SKM-1 treated with dmso at 0.1 percent for 144 hours (cell line): ENCODE results near the gene TGM2.
A peak's percentile ranks its signal among the peaks of the same experiment; 100 is the strongest.
"Not testable (repeated sequence)": the region's sequence is repeated elsewhere in the genome, so short reads cannot be mapped to it uniquely, and the experiment has no call there.

Experiments used
- DNase-seq: peaks from one replicate; lab custom pipeline; 2025; ENCODE audit not compliant: unreplicated experiment; lab: John Stamatoyannopoulos, UW

TGM2 gene

GRCh38 chr20:38102206-38102605 lies 62.9 kb downstream of the TGM2 start:
- not testable (repeated sequence) for DNase-seq

GRCh38 chr20:38098952-38099351 lies 66.1 kb downstream of the TGM2 start:
- DNase-seq = no peak

GRCh38 chr20:38095017-38095686 lies 69.9 kb downstream of the TGM2 start:
- DNase-seq = no peak

GRCh38 chr20:38094373-38094891 lies 70.6 kb downstream of the TGM2 start:
- DNase-seq = peak; percentile 88

GRCh38 chr20:38093641-38094077 lies 71.4 kb downstream of the TGM2 start:
- DNase-seq = no peak

- DNase-seq = no peak
These were observed 72.2 kb downstream of the TGM2 start for GRCh38 chr20:38092915-38093314.

GRCh38 chr20:38092260-38092857 lies 72.7 kb downstream of the TGM2 start:
- DNase-seq = no peak

- DNase-seq = no peak
These were observed 73.4 kb downstream of the TGM2 start for GRCh38 chr20:38091441-38092216.

- DNase-seq = no peak
These were observed 75.0 kb downstream of the TGM2 start for GRCh38 chr20:38090061-38090460.

GRCh38 chr20:38089500-38089899 lies 75.6 kb downstream of the TGM2 start:
- no peak for DNase-seq

GRCh38 chr20:38085026-38085425 lies 80.0 kb downstream of the TGM2 start:
- DNase-seq = no peak

- DNase-seq = no peak
These were observed 80.6 kb downstream of the TGM2 start for GRCh38 chr20:38084425-38084951.

- no peak for DNase-seq
These were observed 81.6 kb downstream of the TGM2 start for GRCh38 chr20:38083338-38084048.

GRCh38 chr20:38082894-38083293 lies 82.2 kb downstream of the TGM2 start:
- no peak for DNase-seq

GRCh38 chr20:38081575-38081974 lies 83.5 kb downstream of the TGM2 start:
- no peak for DNase-seq

- DNase-seq = no peak
These were observed 85.7 kb downstream of the TGM2 start for GRCh38 chr20:38079353-38079752.

GRCh38 chr20:38078084-38078483 lies 87.0 kb downstream of the TGM2 start:
- DNase-seq = no peak
